K562 (cell line): ENCODE results near the gene CYP46A1. TPM values are rescaled to one million over a fixed set of nuclear protein-coding genes. Genes with fewer than 3 reads are reported as not detected.

ENCODE experiments used
- ATAC-seq: fragments of 200-7000 bp; cut with Tn5 transposase; 3 replicates; pipeline ENCODE4 v1.9.1; 2020; ENCODE audit warnings: moderate library complexity
- BruUV-seq: library from RNA; stranded (reverse); fragments of 400-500 nt; replicated peaks from 2 replicates; lab custom pipeline; 2021; lab: Mats Ljungman, UMichigan
- CTCF ChIA-PET: fragments of 300-600 bp; formaldehyde crosslinking; extraction: SDS; loops from one replicate; lab custom pipeline; 2021; ENCODE audit warnings: low intra/inter-chr PET ratio; lab: Yijun Ruan, JAX
- POLR2A ChIA-PET: fragments of 300-600, 350-650 bp; sonication (Branson Sonifier 250); formaldehyde crosslinking; extraction: SDS; loops from one replicate; lab custom pipeline; 2021; ENCODE audit warnings: antibody characterized with exemption, inconsistent platforms; lab: Yijun Ruan, JAX
- DNase-seq, 4 experiments: peaks; one replicate each; pipeline versions ENCODE4 v3.0.0 to v3.0.0-alpha.2; 2011 to 2018; ENCODE audit warnings: low spot score in 3 of 4, mixed read lengths in 3 of 4; ENCODE audit errors: extremely low read depth in 1 of 4
- FAIRE-seq: peaks from 2 replicates; lab custom pipeline; 2011; peaks lifted over from hg19 to GRCh38; lab: Jason Lieb, UNC
- H2AFZ ChIP-seq: 2 replicates; pipeline ENCODE4 v1.6.0; 2011; ENCODE audit warnings: low read depth, low read length, control low read depth, inconsistent platforms
- H3K27ac ChIP-seq: fragments of 200-600 bp; 3 replicates; pipeline ENCODE4 v1.8.0; 2011; ENCODE audit warnings: low read depth, mild to moderate bottlenecking, control low read depth, inconsistent platforms, low read length, moderate library complexity, mixed read lengths; ENCODE audit errors: extremely low read depth
- H3K27me3 ChIP-seq, 2 experiments: fragments of 300-600 bp in 1 of 2; 2 replicates in 1 of 2; 3 replicates in 1 of 2; pipeline versions ENCODE4 v1.6.0 to v1.8.0; 2011; ENCODE audit warnings: inconsistent platforms in 2 of 2, low read length in 2 of 2, mild to moderate bottlenecking in 1 of 2, mixed read lengths in 1 of 2, moderate library complexity in 1 of 2; ENCODE audit not compliant: control insufficient read depth in 2 of 2, insufficient read depth in 2 of 2
- H3K36me3 ChIP-seq: fragments of 300-600 bp; 3 replicates; pipeline ENCODE4 v1.8.0; 2011; ENCODE audit warnings: mild to moderate bottlenecking, low read length, inconsistent platforms; ENCODE audit not compliant: control insufficient read depth, insufficient read depth
- H3K4me1 ChIP-seq, 2 experiments: fragments of 200-600 bp in 1 of 2; replicated peaks in 1 of 2; 2 replicates in 1 of 2; 3 replicates in 1 of 2; pipeline versions ENCODE4 v1.5.1 to v1.8.0; 2011; ENCODE audit warnings: inconsistent platforms in 2 of 2, low read length in 2 of 2, mild to moderate bottlenecking in 1 of 2, mixed read lengths in 1 of 2, moderate library complexity in 1 of 2; ENCODE audit not compliant: control insufficient read depth in 2 of 2, insufficient read depth in 2 of 2
- H3K4me2 ChIP-seq: 2 replicates; pipeline ENCODE4 v1.6.1; 2011; ENCODE audit warnings: low read length, control low read depth, inconsistent platforms, mixed read lengths; ENCODE audit not compliant: insufficient read depth
- H3K4me3 ChIP-seq: fragments of 200-600 bp; sonication (generic), shearing (Covaris generic); 2 replicates; pipeline ENCODE4 v1.5.1; 2016; ENCODE audit warnings: control low read depth, inconsistent platforms
- H3K79me2 ChIP-seq: fragments of 200-600 bp; 3 replicates; pipeline ENCODE4 v1.8.0; 2011; ENCODE audit warnings: low read length, inconsistent platforms; ENCODE audit not compliant: control insufficient read depth, insufficient read depth
- H3K9ac ChIP-seq, 2 experiments: 2 replicates each; pipeline versions ENCODE4 v1.6.0 to v1.6.1; 2011; ENCODE audit warnings: low read depth in 2 of 2, low read length in 2 of 2, control low read depth in 1 of 2, inconsistent platforms in 1 of 2, mild to moderate bottlenecking in 1 of 2, mixed read lengths in 1 of 2; ENCODE audit not compliant: insufficient read depth in 1 of 2
- H3K9me1 ChIP-seq: one replicate; pipeline ENCODE4 v1.6.0; 2011; ENCODE audit warnings: inconsistent platforms, mild to moderate bottlenecking, low read length, moderate library complexity; ENCODE audit not compliant: control insufficient read depth, insufficient read depth
- H3K9me3 ChIP-seq: replicated peaks from 2 replicates; pipeline ENCODE4 v1.5.1; 2011; ENCODE audit warnings: low read depth, low read length, inconsistent platforms; ENCODE audit not compliant: control insufficient read depth, insufficient read depth
- H4K20me1 ChIP-seq: replicated peaks from 2 replicates; pipeline ENCODE4 v1.6.1; 2011; ENCODE audit warnings: low read length, inconsistent platforms, mixed read lengths; ENCODE audit not compliant: control insufficient read depth, insufficient read depth
- ETS1 ChIP-seq: conservative IDR thresholded peaks from 2 replicates; pipeline ENCODE4 v1.6.1; 2011; ENCODE audit warnings: low read depth, mild to moderate bottlenecking, low read length; ENCODE audit not compliant: control insufficient read depth
- FOXM1 ChIP-seq, 2 experiments: fragments of 450-650 bp in 1 of 2; sonication (generic) in 1 of 2; formaldehyde crosslinking in 1 of 2; IDR thresholded peaks; 2 replicates each; pipeline versions ENCODE4 v1.6.1 to v1.9.0; 2017 to 2022; ENCODE audit warnings: low read depth in 2 of 2, mild to moderate bottlenecking in 2 of 2, missing genetic modification reagents in 1 of 2, moderate library complexity in 1 of 2
- GATA2 ChIP-seq: sonication (generic); formaldehyde crosslinking; IDR thresholded peaks from 2 replicates; pipeline ENCODE4 v1.4.0; 2020; ENCODE audit warnings: mild to moderate bottlenecking, missing genetic modification reagents
- GATAD2A ChIP-seq: fragments of 450-650 bp; IDR thresholded peaks from 2 replicates; pipeline ENCODE4 v1.6.1; 2017
- KDM5B ChIP-seq: fragments of 200-600 bp; sonication (generic); IDR thresholded peaks from 2 replicates; pipeline ENCODE4 v1.6.1; 2012; ENCODE audit warnings: low read depth, mild to moderate bottlenecking, moderate library complexity, low read length, control low read depth, inconsistent platforms; ENCODE audit not compliant: insufficient replicate concordance
- MEF2D ChIP-seq: conservative IDR thresholded peaks from 2 replicates; pipeline ENCODE4 v1.6.1; 2016; ENCODE audit warnings: low read depth, missing genetic modification characterization, missing compliant biosample characterization
- NFYB ChIP-seq: IDR thresholded peaks from 2 replicates; pipeline ENCODE4 v1.6.1; 2011; ENCODE audit warnings: mild to moderate bottlenecking, moderate library complexity; ENCODE audit not compliant: insufficient read length; ENCODE audit errors: extremely low read depth
- NR2F6 ChIP-seq: fragments of 450-650 bp; formaldehyde crosslinking; IDR thresholded peaks from 2 replicates; pipeline ENCODE4 v1.4.0; 2020; ENCODE audit warnings: mild to moderate bottlenecking
- NR4A1 ChIP-seq, 2 experiments: fragments of 250-450 bp in 1 of 2; fragments of 450-650 bp in 1 of 2; sonication (Bioruptor Pico) in 1 of 2; IDR thresholded peaks; 2 replicates each; pipeline versions ENCODE4 v1.4.0 to v1.6.1; 2016 to 2020; ENCODE audit warnings: mild to moderate bottlenecking in 2 of 2, missing compliant biosample characterization in 1 of 2, missing genetic modification characterization in 1 of 2, moderate library complexity in 1 of 2
- RB1 ChIP-seq: fragments of 450-650 bp; IDR thresholded peaks from 2 replicates; pipeline ENCODE4 v1.6.1; 2017; ENCODE audit warnings: low read depth, mild to moderate bottlenecking
- TEAD4 ChIP-seq, 2 experiments: sonication (generic) in 1 of 2; formaldehyde crosslinking in 1 of 2; IDR thresholded peaks; 2 replicates each; pipeline versions ENCODE4 v1.6.1 to v1.8.0; 2012 to 2022; ENCODE audit warnings: borderline replicate concordance in 1 of 2, inconsistent platforms in 1 of 2, low read length in 1 of 2, mild to moderate bottlenecking in 1 of 2, missing genetic modification reagents in 1 of 2
- WGBS: fragments of 100-300 bp; shearing (Covaris generic); methylation state at CpG from one replicate; pipeline ENCODE4 v1.1.6; 2016; ENCODE audit warnings: low coverage, mixed read lengths; ENCODE audit not compliant: insufficient coverage; ENCODE audit errors: missing lambda C conversion rate; 5-methylcytosine and 5-hydroxymethylcytosine counted together
- in situ Hi-C: fragments of 300-500 bp; cut with MboI; formaldehyde crosslinking; loops from 4 replicates; pipeline ENCODE4 v1.15.0; 2018; ENCODE audit warnings: inconsistent platforms, mixed read lengths
- intact Hi-C: fragments of 100-400 bp; cut with micrococcal nuclease; formaldehyde crosslinking; loops from 2 replicates; pipeline ENCODE4 v1.14.2; 2022
- polyA plus RNA-seq, 8 experiments: library from polyadenylated mRNA; depleted of rRNA in 4 of 8; stranded (reverse) in 5 of 8; unstranded in 3 of 8; fragments of >200 nt; fragmentation: Nextera tagmentation in 2 of 8; fragmentation: Illumina TruSeq in 1 of 8; extraction: Ambion mirVana in 2 of 8; extraction: Trizol in 1 of 8; gene quantifications; 2 replicates each; pipeline versions ENCODE4 v1.2.1 to v1.2.3, GENCODE V29; 2011 to 2014; ENCODE audit warnings: inconsistent platforms in 1 of 8, missing spikeins in 1 of 8
- total RNA-seq, 7 experiments: library from RNA; depleted of rRNA in 6 of 7; stranded (reverse); fragments of >200 nt in 6 of 7; fragmentation: Illumina TruSeq in 2 of 7; extraction: Trizol in 2 of 7; gene quantifications; 2 replicates each; pipeline versions ENCODE4 v1.2.1 to v1.2.3, GENCODE V29; 2011 to 2021; ENCODE audit warnings: low replicate concordance in 1 of 7

The CYP46A1 gene
- total and polyA plus RNA-seq, 9 of the 15 experiments (the other 6 are each of a cell fraction or from before 2014, with no cell fraction given), result not detected

DNA sequence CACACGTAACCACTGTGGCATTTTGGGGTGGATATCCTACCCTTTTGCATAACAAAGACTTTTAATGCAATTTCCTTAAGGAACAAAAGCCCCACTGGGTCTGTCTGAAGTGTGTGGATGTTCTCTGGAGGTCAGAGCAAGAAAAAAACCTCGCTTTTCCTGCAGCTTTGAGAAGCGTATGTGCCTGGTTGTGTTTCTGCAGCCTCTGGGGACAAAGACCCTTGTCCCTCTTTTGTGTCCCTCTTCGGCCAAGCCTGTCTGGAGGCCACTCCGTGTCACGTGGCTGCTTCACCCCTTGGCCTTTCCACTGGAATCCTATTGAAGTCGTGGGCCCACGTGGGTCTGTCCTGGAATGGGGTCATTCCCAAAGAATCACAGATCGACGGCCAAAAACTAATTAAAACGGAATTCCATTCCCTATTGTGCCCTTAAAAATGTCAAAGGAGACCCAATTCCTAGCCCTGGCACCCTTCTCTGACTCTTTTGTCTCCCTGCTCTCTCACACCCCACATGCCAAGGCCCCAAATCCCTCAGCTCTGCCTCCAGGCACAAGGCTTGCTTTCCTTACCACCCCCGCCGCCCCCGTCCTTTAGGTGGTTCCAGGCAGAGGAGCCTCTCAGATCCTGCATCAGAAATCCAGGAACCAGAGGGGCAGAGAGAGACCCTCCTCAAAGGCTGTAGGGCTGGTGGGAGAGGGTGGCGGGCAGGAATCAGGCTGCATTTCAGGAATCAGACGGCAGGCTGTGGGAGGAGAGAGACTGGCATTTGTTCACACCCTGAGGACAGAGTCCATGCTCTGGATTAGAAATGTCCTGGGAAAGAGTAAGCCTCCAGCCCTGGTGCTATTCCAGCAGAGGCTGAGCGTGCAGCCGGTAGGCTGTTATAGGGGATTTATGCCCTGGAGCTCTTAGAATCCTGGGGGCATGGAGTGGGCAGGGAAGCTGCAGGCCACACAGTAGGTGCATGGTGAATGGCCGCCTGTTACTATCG is 12.6 kb upstream of the CYP46A1 start:
- 15% methylated on average over 18 of the region's 20 CpGs for WGBS
- Histone ChIP-seq H3K4me3 (no peak overlapping the region), H4K20me1 (no peaks in the 10 kb centered on the region), H2AFZ (no peak overlapping the region), H3K9me3 (no peaks in the 10 kb centered on the region), H3K9me1 (no peaks in the 10 kb centered on the region), H3K27me3 (peaks cover 4 to 49% of the 10 kb centered on the region in 2 experiments; a peak in 4 of 5 replicates), H3K27ac (no peak overlapping the region), H3K36me3 (no peaks in the 10 kb centered on the region), H3K9ac (no peak overlapping the region), H3K79me2 (no peaks in the 10 kb centered on the region), H3K4me1 (peaks cover 6 to 8% of the 10 kb centered on the region in 2 experiments; a peak in 4 of 5 replicates), H3K4me2 (no peak overlapping the region)
- FAIRE-seq (no peak), ATAC-seq (no peak), DNase-seq (no peak)
- CTCF ChIA-PET, result no interaction called here
- POLR2A ChIA-PET, result no interaction called here
- TF ChIP-seq MEF2D (tag) (no peak), KDM5B (no peak), FOXM1 (IDR thresholded peaks at IDR 0.05; ENCODE audit: low read depth) (no peak), FOXM1 (CRISPR knock-in tag; IDR thresholded peaks at IDR 0.05; ENCODE audit: low read depth) (no peak), TEAD4 (IDR thresholded peaks at IDR 0.05; ENCODE audit: low read length) (no peak), TEAD4 (CRISPR knock-in tag; IDR thresholded peaks at IDR 0.05; ENCODE audit: borderline replicate concordance) (no peak), GATAD2A (no peak), NFYB (no peak), NR4A1 (CRISPR knock-in tag; IDR thresholded peaks at IDR 0.05) (no peak), NR4A1 (tag; IDR thresholded peaks at IDR 0.05) (no peak), GATA2 (CRISPR knock-in tag) (no peak), NR2F6 (CRISPR knock-in tag) (no peak), RB1 (no peak), ETS1 (no peak)
- intact Hi-C loops, result no loop called here
- in situ Hi-C loops, result no loop called here
- BruUV-seq, result no TSS peak
